WERI-Rb-1 (cell line): ENCODE results near the gene GYG2.
"Not testable (repeated sequence)": the region's sequence is repeated elsewhere in the genome, so short reads cannot be mapped to it uniquely, and the experiment has no call there.

Source experiments
- DNase-seq: peaks from one replicate; pipeline ENCODE4 v3.0.0-alpha.2; 2020
- H3K27ac ChIP-seq: fragments of 250-450 bp; sonication (Bioruptor Pico); 2 replicates; pipeline ENCODE4 v1.5.1; 2020; ENCODE audit warnings: mild to moderate bottlenecking, moderate library complexity
- H3K27me3 ChIP-seq: fragments of 250-450 bp; sonication (Bioruptor Pico); 2 replicates; pipeline ENCODE4 v1.5.1; 2021; ENCODE audit warnings: mild to moderate bottlenecking, low read depth, moderate library complexity; ENCODE audit not compliant: insufficient read depth, severe bottlenecking
- H3K36me3 ChIP-seq: fragments of 250-450 bp; sonication (Bioruptor Pico); 2 replicates; pipeline ENCODE4 v1.5.1; 2020; ENCODE audit warnings: mild to moderate bottlenecking, moderate library complexity
- H3K4me3 ChIP-seq: 2 replicates; pipeline ENCODE4 v1.5.1; 2011; ENCODE audit warnings: low read depth, mild to moderate bottlenecking, control low read depth, low read length
- H3K9me3 ChIP-seq: fragments of 250-450 bp; sonication (Bioruptor Pico); 2 replicates; pipeline ENCODE4 v1.5.1; 2021; ENCODE audit warnings: mild to moderate bottlenecking, moderate library complexity; ENCODE audit not compliant: severe bottlenecking
- CTCF ChIP-seq: IDR thresholded peaks from 2 replicates; pipeline ENCODE4 v1.5.1; 2011; ENCODE audit warnings: low read depth, mild to moderate bottlenecking, control low read depth, inconsistent platforms, low read length

Gene GYG2

DNA sequence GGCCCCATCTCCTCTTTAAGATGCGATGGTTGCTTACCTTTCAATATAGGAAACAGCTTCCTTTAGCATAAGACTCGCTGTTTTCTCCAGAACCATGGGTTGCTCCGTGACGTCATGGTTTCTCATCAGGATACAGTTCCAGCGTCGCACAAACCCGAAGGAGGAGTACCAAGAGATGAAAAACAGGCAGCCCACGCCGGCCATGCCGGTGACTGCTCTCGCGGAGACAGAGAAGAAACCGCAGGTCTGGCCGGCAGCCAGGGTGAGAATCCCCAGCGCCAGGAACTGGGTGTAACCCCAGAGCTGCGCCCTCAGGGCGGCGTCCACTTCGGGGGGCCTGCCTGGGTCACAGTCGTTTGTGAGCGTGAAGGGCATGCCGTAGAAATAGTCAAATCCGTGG is 89.0 kb downstream of the GYG2 start:
- DNase-seq = no peak
- no peaks in the 10 kb centered on the region for H3K9me3 ChIP-seq
- no peak overlapping the region for H3K27ac ChIP-seq
- no peaks in the 10 kb centered on the region for H3K27me3 ChIP-seq
- H3K36me3 ChIP-seq = no peaks in the 10 kb centered on the region
- no peak for TF ChIP-seq CTCF
- H3K4me3 ChIP-seq = no peak overlapping the region

DNA sequence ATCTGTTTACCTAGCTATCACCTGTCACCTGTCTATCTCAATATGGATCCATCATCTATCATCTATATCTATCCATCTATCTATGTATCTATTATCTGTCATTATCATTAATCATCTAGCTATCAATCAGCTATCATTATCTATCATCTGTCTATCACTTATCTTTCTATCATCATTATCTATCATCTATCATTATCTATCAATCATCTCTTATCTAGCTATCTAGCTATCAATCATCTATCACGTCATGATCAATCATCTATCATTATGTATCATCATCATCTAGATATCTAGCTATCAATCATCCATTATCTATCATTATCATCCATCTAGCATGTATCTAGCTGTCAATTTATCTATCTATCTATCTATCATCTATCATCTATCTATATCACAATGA is 92.5 kb downstream of the GYG2 start:
- Histone ChIP-seq H3K27ac (no peak overlapping the region), H3K9me3 (peaks cover 2% of the 10 kb centered on the region), H3K4me3 (no peak overlapping the region), H3K36me3 (no peaks in the 10 kb centered on the region), H3K27me3 (no peaks in the 10 kb centered on the region)
- no peak for TF ChIP-seq CTCF
- DNase-seq = no peak

GRCh38 chrX:2921750-2922149 is 93.0 kb downstream of the GYG2 start:
- DNase-seq = no peak
- no peak for TF ChIP-seq CTCF
- H3K4me3 ChIP-seq = no peak overlapping the region

DNA sequence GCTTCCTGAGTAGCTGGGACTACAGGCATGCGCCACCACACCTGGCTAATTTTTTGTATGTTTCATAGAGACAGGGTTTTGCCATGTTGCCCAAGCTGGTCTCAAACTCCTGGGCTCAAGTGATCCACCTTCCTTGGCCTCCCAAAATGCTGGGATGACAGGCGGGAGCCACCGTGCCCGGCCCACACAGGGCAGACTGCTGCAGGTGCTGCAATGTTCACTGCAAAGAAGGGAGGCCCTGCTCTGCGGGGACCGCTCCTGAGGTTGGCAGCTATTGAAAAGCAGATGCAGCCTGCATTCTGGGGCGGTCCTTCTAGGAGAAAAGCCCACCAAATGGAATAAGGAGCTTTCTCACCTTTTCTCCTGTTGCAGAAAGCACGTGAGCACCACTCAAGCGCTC is 95.4 kb downstream of the GYG2 start:
- Histone ChIP-seq H3K27me3 (no peaks in the 10 kb centered on the region), H3K4me3 (no peak overlapping the region), H3K27ac (no peak overlapping the region), H3K36me3 (no peaks in the 10 kb centered on the region), H3K9me3 (peaks cover 11% of the 10 kb centered on the region)
- no peak for DNase-seq
- TF ChIP-seq CTCF = no peak

More at GRCh38 chrX:2921750-2922149, 93.0 kb downstream of the GYG2 start:
- Histone ChIP-seq H3K27me3 (no peaks in the 10 kb centered on the region), H3K36me3 (no peaks in the 10 kb centered on the region), H3K9me3 (peaks cover 2% of the 10 kb centered on the region), H3K27ac (no peak overlapping the region)

- H3K27me3 ChIP-seq, H3K36me3 ChIP-seq, H3K4me3 ChIP-seq, H3K27ac ChIP-seq, DNase-seq: not testable (repeated sequence)
- H3K9me3 ChIP-seq = peaks cover 16% of the 10 kb centered on the region
Observed at GRCh38 chrX:2926255-2926654, 97.5 kb downstream of the GYG2 start.

DNA sequence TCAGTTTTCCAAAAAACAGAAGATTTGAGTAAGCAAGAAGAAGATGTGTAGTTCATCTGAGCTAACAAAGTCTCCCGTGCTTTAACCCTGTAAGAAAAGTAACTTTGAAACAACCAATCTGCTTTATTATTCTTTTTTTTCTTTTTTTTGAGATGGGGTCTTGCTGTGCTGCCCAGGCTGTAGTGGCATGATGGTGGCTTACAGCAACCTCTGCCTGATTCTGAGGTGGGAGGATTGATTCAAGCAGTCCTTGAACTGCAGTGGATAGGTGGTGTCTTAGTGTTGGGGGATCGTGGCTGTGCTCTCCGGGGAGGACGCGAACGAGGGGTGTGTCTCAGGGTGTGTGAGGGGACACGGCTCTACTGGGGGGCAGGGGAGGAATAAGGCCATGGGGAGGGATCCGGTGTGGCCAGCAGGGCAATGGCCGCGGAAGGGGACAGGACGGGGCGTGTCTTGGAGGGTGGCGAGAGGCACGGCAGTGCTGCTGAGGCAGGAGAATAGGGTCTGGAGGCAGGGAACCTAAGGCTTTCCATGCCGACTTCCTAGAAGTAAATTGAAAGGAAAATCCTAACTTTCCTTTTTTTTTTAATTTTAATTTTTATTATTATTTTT is 98.0 kb downstream of the GYG2 start:
- Histone ChIP-seq H3K9me3 (peaks cover 16% of the 10 kb centered on the region), H3K27ac (no peak overlapping the region), H3K36me3 (no peaks in the 10 kb centered on the region), H3K27me3 (peaks cover 3% of the 10 kb centered on the region), H3K4me3 (no peak overlapping the region)
- DNase-seq = no peak
- TF ChIP-seq CTCF = no peak
